HepG2 (cell line): ENCODE measurements around the gene HTRA3. TPM values are rescaled to one million over a fixed set of nuclear protein-coding genes. Genes with fewer than 3 reads are reported as not detected.
A peak's percentile ranks its signal among the peaks of the same experiment; 100 is the strongest.

Experiments
- ATF7-NPFF ChIP-seq: sonication (generic); formaldehyde crosslinking; IDR thresholded peaks from 2 replicates; pipeline ENCODE4 v1.8.1; 2023; ENCODE audit warnings: mild to moderate bottlenecking, low read depth, missing genetic modification reagents, moderate library complexity
- CAMTA2 ChIP-seq: sonication (generic); formaldehyde crosslinking; IDR thresholded peaks from 2 replicates; pipeline ENCODE4 v1.4.0; 2020; ENCODE audit warnings: mild to moderate bottlenecking, missing genetic modification reagents, borderline replicate concordance
- GATAD2A ChIP-seq: IDR thresholded peaks from 2 replicates; pipeline ENCODE4 v1.6.1; 2016
- LCORL ChIP-seq, 2 experiments: fragments of 450-650 bp in 1 of 2; sonication (generic) in 1 of 2; formaldehyde crosslinking in 1 of 2; IDR thresholded peaks; 2 replicates each; pipeline versions ENCODE4 v1.5.0 to v1.6.1; 2017 to 2020; ENCODE audit warnings: antibody characterized with exemption in 1 of 2, missing genetic modification reagents in 1 of 2
- ZBTB3 ChIP-seq: sonication (generic); formaldehyde crosslinking; IDR thresholded peaks from 2 replicates; pipeline ENCODE4 v1.4.0; 2020; ENCODE audit warnings: low read depth, mild to moderate bottlenecking, moderate library complexity, missing genetic modification reagents, borderline replicate concordance
- ZBTB7B ChIP-seq: sonication (generic); formaldehyde crosslinking; IDR thresholded peaks from 2 replicates; pipeline ENCODE4 v1.4.0; 2020; ENCODE audit warnings: missing genetic modification reagents
- ZNF24 ChIP-seq: fragments of 450-650 bp; IDR thresholded peaks from 2 replicates; pipeline ENCODE4 v1.6.1; 2017; ENCODE audit warnings: antibody characterized with exemption, mild to moderate bottlenecking
- ZNF292 ChIP-seq: sonication (generic); formaldehyde crosslinking; IDR thresholded peaks from 2 replicates; pipeline ENCODE4 v1.8.1; 2022; ENCODE audit warnings: mild to moderate bottlenecking, low read depth, missing genetic modification reagents, borderline replicate concordance
- ZNF331 ChIP-seq: sonication (generic); formaldehyde crosslinking; IDR thresholded peaks from 2 replicates; pipeline ENCODE4 v1.4.0; 2020; ENCODE audit warnings: missing genetic modification reagents
- polyA plus RNA-seq, 8 experiments: library from polyadenylated mRNA; depleted of rRNA in 3 of 8; stranded (reverse) in 7 of 8; unstranded in 1 of 8; fragments of >200 nt; fragmentation: Illumina TruSeq in 4 of 8; extraction: Trizol in 4 of 8; gene quantifications; 2 replicates each; pipeline versions ENCODE4 v1.2.1 to v1.2.3, GENCODE V29; 2011 to 2016; ENCODE audit warnings: low read depth in 4 of 8, missing spikeins in 1 of 8, mixed read lengths in 1 of 8; ENCODE audit not compliant: insufficient read depth in 1 of 8
- total RNA-seq, 5 experiments: library from RNA; depleted of rRNA; stranded (reverse); fragments of >200 nt; fragmentation: Illumina TruSeq; extraction: Trizol; gene quantifications; 2 replicates each; pipeline ENCODE4 v1.2.3, GENCODE V29; 2016; ENCODE audit warnings: low read depth in 1 of 5
- TF ChIP-seq, protein P1 (sequence below): sonication (generic); formaldehyde crosslinking; IDR thresholded peaks from 2 replicates; pipeline ENCODE4 v1.4.0; 2020; ENCODE audit warnings: missing genetic modification reagents, borderline replicate concordance
- TF ChIP-seq, protein P2 (sequence below): fragments of 450-650 bp; IDR thresholded peaks from 2 replicates; pipeline ENCODE4 v1.6.1; 2016
- TF ChIP-seq, protein P3 (sequence below): sonication (generic); formaldehyde crosslinking; IDR thresholded peaks from 2 replicates; pipeline ENCODE4 v1.8.0; 2022; ENCODE audit warnings: missing genetic modification reagents, mild to moderate bottlenecking, moderate library complexity, borderline replicate concordance
- TF ChIP-seq, protein P4 (sequence below): sonication (generic); formaldehyde crosslinking; IDR thresholded peaks from 2 replicates; pipeline ENCODE4 v1.4.0; 2020; ENCODE audit warnings: missing genetic modification reagents
- TF ChIP-seq, protein P5 (sequence below): sonication (generic); formaldehyde crosslinking; IDR thresholded peaks from 2 replicates; pipeline ENCODE4 v1.5.1; 2020; ENCODE audit warnings: mild to moderate bottlenecking, missing genetic modification reagents, borderline replicate concordance

HTRA3 gene
- total and polyA plus RNA-seq, 2 of the 13 experiments (the other 11 are each of a cell fraction or from before 2014, with no cell fraction given) = 0.17 TPM; not detected in 1

DNA sequence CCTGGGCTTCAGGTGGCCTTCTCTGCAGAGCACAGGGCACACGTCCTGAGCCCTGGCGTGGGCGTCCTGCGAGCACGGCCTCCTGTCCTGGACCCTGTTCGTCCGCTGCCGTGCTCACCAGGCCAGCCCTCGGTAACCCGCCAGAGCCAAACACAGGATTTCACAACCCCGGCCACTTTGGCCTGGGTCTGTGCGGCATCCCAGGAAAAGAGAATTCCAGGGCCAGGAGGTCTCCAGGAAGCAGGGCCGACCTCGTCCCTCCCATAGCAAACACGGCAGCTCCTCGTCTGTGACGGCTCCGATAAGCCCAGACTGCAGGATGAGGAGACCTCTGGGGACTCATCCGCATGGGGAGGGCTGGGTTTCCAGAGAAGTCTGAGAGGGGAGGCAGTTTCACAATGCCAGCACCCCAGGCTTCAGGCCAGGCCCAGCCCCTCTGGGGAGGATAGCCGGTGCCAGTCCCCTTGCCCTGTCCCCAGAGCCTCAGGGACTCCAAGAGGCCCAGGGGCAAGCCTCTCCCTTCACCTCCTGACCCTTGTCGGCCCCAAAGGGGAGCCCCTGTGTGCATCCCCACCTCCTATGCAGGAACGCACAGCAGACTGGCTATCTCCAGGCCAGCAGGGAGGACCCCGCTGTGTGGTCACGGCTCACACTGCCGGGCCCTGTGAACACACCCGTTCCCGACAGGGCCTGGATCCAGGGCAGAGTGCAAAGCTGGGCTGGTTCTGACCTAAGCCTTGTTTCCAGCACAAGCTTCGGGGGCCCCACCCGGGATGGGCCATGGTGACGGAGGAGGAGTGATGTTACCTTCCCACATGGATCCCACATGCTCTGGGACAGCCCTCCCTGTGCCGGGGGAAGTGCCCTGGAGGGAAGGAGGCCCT lies 22.3 kb upstream of the HTRA3 start (continued):
- TF ChIP-seq, protein P1, sequence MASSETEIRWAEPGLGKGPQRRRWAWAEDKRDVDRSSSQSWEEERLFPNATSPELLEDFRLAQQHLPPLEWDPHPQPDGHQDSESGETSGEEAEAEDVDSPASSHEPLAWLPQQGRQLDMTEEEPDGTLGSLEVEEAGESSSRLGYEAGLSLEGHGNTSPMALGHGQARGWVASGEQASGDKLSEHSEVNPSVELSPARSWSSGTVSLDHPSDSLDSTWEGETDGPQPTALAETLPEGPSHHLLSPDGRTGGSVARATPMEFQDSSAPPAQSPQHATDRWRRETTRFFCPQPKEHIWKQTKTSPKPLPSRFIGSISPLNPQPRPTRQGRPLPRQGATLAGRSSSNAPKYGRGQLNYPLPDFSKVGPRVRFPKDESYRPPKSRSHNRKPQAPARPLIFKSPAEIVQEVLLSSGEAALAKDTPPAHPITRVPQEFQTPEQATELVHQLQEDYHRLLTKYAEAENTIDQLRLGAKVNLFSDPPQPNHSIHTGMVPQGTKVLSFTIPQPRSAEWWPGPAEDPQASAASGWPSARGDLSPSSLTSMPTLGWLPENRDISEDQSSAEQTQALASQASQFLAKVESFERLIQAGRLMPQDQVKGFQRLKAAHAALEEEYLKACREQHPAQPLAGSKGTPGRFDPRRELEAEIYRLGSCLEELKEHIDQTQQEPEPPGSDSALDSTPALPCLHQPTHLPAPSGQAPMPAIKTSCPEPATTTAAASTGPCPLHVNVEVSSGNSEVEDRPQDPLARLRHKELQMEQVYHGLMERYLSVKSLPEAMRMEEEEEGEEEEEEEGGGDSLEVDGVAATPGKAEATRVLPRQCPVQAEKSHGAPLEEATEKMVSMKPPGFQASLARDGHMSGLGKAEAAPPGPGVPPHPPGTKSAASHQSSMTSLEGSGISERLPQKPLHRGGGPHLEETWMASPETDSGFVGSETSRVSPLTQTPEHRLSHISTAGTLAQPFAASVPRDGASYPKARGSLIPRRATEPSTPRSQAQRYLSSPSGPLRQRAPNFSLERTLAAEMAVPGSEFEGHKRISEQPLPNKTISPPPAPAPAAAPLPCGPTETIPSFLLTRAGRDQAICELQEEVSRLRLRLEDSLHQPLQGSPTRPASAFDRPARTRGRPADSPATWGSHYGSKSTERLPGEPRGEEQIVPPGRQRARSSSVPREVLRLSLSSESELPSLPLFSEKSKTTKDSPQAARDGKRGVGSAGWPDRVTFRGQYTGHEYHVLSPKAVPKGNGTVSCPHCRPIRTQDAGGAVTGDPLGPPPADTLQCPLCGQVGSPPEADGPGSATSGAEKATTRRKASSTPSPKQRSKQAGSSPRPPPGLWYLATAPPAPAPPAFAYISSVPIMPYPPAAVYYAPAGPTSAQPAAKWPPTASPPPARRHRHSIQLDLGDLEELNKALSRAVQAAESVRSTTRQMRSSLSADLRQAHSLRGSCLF (CRISPR knock-in tag) = no peak
- TF ChIP-seq ZBTB3 (CRISPR knock-in tag) (no peak), ZBTB7B (CRISPR knock-in tag) (peak; percentile 55; the same call in 1 of the 2 replicates), ATF7-NPFF (no peak), CAMTA2 (CRISPR knock-in tag) (no peak), GATAD2A (peak; percentile 26), ZNF292 (peak; percentile 11; the same call in 1 of the 2 replicates), LCORL (IDR thresholded peaks at IDR 0.05) (no peak), LCORL (CRISPR knock-in tag; IDR thresholded peaks at IDR 0.05) (peak; percentile 91), ZNF24 (no peak), ZNF331 (CRISPR knock-in tag) (peak; percentile 13; the same call in 1 of the 2 replicates)
- TF ChIP-seq, protein P2, sequence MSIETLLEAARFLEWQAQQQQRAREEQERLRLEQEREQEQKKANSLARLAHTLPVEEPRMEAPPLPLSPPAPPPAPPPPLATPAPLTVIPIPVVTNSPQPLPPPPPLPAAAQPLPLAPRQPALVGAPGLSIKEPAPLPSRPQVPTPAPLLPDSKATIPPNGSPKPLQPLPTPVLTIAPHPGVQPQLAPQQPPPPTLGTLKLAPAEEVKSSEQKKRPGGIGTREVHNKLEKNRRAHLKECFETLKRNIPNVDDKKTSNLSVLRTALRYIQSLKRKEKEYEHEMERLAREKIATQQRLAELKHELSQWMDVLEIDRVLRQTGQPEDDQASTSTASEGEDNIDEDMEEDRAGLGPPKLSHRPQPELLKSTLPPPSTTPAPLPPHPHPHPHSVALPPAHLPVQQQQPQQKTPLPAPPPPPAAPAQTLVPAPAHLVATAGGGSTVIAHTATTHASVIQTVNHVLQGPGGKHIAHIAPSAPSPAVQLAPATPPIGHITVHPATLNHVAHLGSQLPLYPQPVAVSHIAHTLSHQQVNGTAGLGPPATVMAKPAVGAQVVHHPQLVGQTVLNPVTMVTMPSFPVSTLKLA = no peak
- TF ChIP-seq, protein P3, sequence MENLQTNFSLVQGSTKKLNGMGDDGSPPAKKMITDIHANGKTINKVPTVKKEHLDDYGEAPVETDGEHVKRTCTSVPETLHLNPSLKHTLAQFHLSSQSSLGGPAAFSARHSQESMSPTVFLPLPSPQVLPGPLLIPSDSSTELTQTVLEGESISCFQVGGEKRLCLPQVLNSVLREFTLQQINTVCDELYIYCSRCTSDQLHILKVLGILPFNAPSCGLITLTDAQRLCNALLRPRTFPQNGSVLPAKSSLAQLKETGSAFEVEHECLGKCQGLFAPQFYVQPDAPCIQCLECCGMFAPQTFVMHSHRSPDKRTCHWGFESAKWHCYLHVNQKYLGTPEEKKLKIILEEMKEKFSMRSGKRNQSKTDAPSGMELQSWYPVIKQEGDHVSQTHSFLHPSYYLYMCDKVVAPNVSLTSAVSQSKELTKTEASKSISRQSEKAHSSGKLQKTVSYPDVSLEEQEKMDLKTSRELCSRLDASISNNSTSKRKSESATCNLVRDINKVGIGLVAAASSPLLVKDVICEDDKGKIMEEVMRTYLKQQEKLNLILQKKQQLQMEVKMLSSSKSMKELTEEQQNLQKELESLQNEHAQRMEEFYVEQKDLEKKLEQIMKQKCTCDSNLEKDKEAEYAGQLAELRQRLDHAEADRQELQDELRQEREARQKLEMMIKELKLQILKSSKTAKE (CRISPR knock-in tag) = peak; percentile 92
- TF ChIP-seq, protein P4, sequence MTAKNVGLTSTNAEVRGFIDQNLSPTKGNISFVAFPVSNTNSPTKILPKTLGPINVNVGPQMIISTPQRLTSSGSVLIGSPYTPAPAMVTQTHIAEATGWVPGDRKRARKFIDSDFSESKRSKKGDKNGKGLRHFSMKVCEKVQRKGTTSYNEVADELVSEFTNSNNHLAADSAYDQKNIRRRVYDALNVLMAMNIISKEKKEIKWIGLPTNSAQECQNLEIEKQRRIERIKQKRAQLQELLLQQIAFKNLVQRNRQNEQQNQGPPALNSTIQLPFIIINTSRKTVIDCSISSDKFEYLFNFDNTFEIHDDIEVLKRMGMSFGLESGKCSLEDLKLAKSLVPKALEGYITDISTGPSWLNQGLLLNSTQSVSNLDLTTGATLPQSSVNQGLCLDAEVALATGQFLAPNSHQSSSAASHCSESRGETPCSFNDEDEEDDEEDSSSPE (CRISPR knock-in tag) = peak; percentile 48; the same call in 1 of the 2 replicates
- TF ChIP-seq, protein P5, sequence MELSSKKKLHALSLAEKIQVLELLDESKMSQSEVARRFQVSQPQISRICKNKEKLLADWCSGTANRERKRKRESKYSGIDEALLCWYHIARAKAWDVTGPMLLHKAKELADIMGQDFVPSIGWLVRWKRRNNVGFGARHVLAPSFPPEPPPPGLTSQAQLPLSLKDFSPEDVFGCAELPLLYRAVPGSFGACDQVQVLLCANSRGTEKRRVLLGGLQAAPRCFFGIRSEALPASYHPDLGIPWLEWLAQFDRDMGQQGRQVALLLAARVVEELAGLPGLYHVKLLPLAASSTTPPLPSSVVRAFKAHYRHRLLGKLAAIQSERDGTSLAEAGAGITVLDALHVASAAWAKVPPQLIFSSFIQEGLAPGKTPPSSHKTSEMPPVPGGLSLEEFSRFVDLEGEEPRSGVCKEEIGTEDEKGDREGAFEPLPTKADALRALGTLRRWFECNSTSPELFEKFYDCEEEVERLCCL (CRISPR knock-in tag) = no peak
